GM21529 (cell line): ENCODE results near the gene CEP162.
"Not testable (repeated sequence)": the region's sequence is repeated elsewhere in the genome, so short reads cannot be mapped to it uniquely, and the experiment has no call there.

Experiments used
- ATAC-seq: cut with Tn5 transposase; IDR thresholded peaks from one replicate; pipeline ENCODE4 v1.9.1; 2021; ENCODE audit not compliant: unreplicated experiment

Gene CEP162, protein sequence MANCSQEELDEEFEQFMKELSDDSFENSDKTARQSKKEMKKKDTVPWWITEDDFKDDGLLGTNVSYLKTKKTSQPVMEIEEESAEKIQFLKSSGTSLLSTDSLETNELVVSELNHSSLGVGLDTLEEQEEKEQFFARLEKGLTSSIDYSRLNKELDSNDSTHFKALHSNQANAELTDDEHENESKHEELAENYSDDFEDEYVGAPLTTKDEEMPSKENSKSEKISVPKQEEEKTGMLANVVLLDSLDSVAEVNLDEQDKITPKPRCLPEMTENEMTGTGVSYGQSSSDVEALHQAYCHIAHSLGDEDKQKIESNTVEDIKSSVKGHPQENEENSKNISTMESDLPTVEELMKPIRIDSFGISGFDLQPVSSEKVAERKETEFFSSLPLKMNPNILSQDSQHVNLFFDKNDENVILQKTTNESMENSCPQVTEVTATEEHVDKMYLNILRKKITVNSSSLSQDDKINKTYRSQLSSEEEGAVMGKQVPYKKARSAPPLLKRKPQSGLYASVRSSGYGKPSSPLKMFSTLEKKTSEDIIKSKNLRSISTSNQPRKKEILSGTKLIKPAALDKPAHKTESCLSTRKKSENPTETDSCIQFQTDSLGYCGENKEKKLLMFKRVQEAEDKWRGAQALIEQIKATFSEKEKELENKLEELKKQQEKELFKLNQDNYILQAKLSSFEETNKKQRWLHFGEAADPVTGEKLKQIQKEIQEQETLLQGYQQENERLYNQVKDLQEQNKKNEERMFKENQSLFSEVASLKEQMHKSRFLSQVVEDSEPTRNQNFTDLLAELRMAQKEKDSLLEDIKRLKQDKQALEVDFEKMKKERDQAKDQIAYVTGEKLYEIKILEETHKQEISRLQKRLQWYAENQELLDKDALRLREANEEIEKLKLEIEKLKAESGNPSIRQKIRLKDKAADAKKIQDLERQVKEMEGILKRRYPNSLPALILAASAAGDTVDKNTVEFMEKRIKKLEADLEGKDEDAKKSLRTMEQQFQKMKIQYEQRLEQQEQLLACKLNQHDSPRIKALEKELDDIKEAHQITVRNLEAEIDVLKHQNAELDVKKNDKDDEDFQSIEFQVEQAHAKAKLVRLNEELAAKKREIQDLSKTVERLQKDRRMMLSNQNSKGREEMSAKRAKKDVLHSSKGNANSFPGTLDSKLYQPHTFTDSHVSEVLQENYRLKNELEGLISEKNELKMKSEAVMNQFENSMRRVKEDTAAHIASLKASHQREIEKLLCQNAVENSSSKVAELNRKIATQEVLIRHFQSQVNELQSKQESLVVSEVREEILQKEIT (N-terminal part only)

DNA sequence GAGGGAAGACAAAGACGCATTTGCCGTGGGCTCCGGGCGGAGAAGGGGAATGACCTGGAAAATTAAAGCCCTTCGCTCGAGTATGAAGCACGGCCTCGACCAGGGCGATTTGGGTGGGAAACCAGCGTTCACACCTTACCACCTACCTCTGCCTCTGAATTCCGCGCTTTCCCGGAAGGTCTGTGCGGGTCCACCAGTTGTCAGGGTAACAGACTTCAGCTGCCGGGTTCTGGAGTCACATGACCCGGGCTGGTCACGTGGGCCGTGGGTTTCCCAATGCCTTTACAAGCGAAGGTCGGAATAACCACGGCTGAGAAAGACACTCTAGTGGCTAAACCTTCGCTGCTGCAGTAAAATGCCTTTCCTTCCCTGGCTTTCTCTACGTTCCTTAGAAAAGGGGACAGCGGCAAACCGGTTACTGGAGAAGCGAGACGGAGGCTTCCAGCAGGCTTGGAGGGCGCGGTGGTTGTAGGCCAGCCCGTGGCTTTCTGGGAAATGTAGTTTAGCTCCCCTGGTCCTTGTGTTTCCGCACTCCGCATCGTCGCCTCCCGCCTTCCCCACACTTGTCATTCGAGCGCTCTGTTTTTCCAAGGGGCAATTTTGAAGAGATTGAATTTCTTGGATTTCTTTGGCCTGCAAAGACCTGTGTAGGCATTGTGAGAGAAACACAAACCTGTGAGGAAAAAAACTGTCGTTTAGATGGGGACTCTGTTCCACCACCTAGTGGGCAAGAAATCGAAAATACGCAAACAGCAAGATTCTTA is at the start of gene CEP162:
Gene CEP162 (minus strand): TSS at position 210 of the 764 bp plus-strand sequence. CDS start 1,250 bp downstream, outside the sequence.
- ATAC-seq, result peak; percentile 98

DNA sequence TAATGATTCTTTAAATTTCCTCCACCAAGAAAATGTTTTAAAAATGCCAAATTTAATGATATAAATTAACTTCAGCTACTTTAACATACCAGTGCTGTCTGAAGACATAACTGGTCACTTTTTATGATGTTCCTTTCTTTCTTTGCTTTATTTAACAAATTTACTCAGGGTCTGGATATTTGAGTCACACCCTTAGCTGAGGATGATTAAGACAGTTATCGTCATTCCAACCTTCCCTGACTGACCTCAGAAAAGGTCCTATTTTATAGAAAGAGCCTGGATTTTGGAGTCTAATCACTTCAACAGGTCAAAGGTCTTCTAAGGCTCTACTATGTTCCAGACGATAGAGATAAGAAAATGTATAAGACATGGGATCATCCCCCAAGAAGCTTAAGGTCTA is 47.4 kb upstream of the CEP162 start:
- no peak for ATAC-seq

DNA sequence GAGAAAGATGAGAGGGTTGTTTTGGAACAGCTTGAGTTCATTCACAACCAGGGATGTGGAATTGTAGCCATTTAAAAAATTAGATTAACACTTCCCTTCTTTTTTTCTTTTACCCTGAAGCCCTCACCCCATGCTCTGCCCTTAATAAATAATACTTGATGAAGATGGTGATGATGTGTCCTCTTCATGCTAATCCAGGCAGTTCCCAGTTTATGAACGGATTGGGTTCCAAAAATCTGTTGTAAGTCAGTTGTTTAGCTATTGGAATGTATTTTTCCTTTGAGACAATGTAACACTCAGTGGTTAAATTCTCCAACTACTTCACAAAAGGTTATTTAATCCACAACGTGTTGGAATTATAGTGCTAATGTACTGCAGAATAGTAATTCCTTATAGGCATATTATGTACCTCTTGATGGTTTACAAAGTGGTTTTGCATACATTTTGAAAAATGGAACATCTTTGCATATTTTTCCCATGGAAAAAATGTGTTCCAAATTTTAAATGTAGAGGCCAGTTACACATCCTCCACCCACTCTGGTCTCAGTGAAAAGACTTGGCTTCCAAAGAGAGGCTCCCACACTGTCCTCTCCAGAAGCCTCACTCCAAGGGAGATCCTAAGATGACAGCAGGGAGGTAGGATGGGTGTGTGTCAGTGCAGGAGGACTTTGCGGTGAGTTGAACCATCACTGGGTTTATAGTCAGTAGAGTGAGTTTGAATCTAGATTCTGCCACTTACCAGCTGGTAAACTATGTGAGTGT is 45.8 kb upstream of the CEP162 start:
- no peak for ATAC-seq

DNA sequence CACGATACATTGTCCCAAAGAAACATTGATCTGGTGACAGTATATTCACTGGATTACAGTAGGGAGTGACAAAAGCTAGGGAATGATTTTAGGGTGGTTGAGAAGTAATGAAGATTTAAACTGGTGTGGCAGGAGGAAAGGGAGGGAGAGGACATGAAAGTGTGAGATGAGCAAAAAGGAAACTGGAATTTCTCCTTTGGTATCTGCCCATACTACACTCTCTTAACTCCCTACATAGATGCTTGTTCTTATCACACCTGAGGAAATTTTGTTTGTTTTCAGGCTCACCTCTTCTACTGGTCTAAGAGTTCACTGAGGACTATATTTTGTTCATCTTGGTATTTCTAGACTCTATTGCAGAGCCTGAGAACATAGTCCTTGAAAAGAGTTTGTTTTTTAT is 44.9 kb upstream of the CEP162 start:
- no peak for ATAC-seq

DNA sequence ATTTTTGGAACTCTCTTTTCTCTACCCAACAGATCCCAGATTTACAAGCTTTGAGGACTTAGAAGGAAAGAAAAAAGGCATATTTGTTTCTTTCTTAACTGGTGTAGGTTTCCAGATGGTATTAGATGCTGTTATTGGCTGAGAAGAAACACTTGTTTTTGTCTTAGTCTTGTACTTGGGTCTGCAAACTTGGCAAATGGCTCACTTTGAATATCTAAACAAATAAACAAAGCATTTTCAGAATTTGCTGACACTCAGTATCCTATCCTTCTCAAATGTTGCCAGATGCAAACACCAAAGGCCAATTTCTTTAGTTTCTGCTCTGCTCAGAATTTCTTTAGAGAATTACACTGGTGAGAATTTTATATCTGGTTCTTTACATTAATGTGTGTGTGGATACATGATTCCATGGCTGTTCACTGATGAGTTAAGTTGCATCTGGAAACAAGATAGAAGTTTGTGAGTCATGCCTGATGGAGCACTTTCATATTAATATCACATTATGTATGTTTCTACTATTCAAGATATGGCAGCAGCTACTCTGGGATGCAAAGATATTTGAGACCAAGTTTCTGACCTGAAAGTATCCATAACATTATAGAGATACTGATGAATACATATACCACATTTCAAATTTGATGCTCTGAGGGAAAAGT is 43.7 kb upstream of the CEP162 start:
- ATAC-seq, result no peak

DNA sequence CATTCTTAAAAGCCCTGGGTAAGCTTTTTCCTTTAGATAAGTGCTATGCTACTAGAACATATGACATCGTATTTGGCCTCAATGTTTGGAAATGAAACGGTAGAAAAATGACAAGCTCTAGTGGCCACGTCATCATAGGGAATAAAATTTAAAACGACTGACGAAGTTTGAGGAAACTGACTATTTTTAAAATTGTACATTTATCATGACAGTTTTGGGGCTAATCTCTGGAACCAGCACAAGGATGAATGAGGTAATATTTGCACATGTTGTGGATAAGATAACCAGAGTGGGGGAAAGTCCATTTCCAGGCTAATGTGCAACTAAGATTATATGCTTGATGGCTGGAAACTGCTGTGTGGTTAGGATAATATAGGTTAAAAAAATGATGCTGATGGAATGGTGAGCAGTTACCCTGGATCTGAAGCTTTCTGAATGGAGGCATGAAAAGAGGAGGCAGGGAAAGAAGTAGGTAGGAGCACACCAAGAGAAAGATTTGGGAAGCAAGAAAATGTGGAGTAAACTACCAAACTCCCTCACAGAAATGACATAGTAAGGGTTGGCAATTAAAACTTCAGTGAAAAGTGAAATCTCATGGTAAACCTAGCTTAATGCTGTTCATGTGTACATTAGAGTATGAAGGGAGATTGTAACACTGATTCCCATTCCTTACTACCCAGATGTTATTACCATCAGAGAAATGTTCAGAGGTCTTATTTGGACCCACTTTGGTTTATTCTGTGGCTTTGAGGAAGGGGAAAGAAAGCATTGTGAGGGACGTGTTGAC is 42.7 kb upstream of the CEP162 start:
- ATAC-seq, result no peak

DNA sequence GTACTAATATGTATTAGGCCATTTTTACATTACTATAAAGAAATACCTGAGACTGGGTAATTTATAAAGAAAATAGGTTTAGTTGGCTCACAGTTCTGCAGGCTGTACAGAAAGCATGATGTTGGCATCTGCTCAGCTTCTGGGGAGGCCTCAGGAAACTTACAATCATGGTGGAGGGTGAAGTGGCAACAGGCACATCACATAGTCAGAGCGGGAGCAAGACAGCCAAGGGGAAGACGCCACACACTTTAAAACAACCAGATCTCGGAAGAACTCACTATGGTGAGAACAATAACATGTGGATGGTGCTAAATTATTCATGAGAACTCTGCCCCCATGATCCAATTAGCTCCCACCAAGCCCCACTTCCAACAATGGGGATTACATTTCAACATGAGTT is 41.3 kb upstream of the CEP162 start:
- no peak for ATAC-seq

DNA sequence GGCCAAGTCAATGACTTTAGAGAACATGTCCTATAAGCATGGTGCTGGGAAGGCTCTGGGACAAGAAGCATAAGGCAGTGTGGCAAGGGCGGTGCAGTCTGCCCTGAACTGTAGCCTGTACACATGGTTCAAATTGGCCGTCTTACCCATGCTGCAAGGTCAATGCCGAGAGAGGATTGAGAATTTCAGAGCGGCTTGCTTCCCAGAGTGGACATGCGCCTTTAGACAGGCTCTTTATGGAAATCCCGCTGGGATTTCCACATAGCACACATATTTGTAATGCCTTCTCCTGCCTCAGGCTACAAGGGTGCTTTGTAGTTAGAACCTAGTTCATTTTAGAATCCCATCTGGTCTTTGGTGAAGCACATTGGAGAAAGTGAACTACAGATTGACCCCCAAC is 36.1 kb upstream of the CEP162 start:
- ATAC-seq, result no peak

DNA sequence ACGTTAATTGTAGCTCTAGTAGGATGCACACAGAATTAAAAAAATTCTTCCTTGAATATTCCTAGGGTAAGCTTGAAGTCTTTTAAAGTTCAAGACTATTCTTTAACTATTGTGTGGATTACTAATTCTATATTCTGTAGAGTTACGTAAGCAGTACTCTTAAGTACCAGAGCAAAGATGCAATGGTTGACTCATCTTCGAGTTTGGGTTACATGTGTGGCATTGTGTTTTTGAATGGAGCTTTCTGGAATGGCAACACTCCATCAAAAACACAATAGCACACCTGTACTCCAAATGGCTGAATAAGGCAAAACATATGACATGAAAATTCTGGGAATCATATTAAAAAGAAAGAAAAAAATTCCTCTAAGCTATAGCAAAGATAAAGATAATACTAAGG is 33.5 kb upstream of the CEP162 start:
- ATAC-seq, result no peak

DNA sequence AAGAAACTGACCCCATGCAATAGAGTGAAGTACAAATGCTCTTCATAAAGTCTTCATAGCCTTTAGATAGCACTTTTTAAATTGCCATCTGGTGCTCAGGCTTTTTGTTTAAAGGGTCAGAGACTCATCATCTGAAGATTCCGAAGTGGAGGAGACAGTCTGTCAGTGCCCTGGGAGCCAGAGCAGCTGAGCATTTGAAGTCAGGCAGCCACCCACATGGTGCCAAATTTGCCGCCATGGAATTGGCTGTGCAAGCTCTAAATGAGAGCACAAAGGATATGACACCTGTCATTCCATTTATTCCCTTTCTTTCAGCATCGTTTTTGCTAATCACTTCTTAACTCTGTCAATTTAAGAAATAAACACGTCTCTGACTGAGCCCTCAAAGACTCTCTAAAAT is 32.8 kb upstream of the CEP162 start:
- ATAC-seq, result no peak

DNA sequence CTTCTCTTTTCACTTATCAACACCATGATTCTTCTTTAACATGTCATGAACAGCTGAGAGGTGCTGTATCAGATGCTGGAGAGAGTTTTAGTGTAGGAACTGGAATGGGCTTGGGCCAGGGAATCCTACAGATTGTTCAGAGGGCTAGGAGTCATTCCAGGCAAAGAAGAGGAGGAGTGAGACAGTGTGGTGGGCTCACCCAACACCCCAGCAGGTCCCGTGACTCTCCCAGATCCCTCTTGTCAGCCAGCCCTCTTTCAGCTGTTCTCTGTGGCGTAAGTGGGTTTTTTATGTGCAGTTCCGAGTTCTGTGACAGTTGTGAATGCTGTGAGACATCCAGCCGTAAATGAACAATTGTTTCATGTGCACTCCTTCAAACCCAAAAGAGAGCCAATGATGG is 31.4 kb upstream of the CEP162 start:
- ATAC-seq, result no peak

DNA sequence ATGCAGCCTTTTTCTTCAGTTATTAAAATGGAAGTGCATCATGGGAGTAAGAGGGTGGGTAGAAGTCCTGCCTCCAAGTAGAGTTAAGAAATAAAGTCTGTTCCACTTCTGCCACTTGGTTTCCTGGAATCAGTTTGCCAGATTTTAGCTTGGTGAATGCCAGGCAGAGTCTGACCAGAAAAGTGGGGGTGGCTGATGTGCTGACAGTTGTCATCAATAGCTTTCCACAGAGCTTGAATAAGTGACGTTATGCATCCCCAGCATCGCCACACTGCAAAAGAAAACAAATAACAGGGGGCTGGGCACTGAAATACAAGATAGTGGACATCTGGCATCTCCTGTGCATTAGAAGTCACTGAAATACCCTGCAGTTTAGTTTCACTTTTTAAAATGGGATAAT is 30.8 kb upstream of the CEP162 start:
- ATAC-seq, result no peak

DNA sequence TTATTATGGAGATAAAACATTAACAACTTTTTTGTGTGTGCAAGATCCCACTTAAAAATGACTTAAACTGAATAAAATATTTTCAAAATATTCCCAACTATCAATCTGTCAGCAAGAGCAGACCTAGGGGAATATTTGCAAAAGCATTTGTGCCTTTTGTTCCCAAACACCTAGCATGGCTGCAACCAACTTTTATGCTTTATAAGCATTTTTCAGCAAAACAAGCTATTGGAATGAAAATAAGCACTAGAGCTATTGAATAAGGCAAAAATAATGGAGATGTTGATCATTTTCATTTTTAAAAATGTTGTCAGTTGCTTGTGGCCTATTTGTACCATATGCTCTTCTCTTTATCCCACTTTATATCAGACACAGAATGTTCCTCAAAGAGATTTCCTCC is 28.2 kb upstream of the CEP162 start:
- ATAC-seq, result no peak

DNA sequence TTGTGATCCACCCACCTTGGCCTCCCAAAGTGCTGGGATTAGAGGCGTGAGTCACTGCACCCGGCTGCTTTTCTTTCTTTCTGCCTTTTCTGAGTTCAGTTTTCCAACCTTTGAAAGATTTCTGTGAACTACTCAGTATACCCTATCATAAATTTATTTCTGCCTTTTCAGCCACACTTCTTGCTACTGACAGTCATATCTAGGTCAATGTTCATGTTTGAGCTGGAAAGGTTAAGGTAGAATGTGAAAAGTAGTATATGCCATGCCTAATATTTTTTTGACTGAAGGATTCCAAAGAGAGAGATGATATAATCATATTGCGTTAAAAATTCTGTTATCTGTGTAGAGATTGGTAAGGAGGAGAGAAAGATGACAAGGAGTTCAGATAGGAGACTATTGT is 25.9 kb upstream of the CEP162 start:
- ATAC-seq, result no peak

DNA sequence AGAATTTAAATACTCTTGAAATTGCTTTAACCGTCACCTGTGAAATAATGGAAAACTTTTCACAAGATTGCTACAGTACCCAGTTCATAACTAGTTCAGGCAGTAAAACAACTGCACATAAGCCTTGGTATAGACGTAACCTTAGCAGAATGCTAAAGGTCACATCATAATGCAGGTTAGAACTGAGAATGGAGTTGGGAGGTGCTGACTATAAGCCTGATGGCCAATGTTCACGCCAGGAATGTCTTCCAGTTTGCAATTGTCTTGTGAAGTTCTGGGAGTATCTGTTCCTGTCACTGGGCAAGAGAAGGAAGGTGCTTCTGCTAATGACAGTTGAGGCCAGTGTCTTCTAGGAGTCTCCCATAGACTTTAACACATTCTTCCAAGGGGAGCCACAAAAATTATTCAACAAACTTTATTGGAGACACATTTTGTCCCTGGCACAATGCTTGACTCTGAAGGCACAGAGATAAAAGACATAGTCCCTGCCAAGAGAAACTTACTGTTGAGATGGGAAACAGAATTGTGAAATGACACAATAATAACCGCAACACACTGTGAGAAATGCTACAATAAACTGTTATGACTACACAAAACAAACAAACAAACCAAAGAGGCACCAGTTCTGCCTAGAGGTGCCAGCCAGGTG is 24.6 kb upstream of the CEP162 start:
- no peak for ATAC-seq

DNA sequence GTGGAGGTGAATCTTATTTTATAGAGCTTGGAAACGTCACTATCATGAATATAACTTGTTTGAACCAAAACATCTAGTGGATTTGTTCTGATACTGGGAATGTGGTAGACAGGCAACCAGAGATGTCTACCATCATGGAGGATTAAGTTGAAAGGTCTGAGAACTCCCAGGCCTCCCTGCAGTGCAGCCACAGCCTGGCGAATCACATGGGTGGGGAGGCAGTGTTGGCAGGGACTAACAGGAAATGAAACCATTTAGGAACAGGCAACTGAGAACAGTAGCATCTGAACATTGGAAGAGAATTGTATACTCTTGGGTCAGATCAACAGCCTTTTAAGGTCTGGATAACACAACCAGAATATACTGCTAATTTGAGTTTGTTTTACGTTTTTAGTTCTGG is 22.3 kb upstream of the CEP162 start:
- no peak for ATAC-seq

DNA sequence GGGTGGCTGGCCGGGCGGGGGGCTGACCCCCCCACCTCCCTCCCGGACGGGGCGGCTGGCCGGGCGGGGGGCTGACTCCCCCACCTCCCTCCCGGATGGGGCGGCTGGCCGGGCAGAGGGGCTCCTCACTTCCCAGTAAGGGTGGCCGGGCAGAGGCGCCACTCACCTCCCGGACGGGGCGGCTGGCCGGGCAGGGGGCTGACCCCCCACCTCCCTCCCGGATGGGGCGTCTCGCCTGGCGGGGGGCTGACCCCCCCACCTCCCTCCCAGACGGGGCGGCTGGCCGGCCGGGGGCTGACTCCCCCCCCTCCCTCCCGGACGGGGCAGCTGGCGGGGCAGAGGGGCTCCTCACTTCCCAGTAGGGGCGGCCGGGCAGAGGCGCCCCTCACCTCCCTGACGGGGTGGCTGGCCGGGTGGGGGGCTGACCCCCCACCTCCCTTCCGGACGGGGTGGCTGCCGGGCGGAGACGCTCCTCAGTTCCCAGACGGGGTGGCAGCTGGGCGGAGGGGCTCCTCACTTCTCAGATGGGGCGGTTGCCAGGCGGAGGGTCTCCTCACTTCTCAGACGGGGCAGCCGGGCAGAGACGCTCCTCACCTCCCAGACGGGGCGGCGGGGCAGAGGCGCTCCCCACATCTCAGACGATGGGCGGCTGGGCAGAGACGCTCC is 17.1 kb upstream of the CEP162 start:
- not testable (repeated sequence) for ATAC-seq
